SH-SY5Y (cell line): ENCODE measurements around the gene MKX.

Experiments used
- GATA2 ChIP-seq: IDR thresholded peaks from 2 replicates; pipeline ENCODE4 v1.6.1; 2011; ENCODE audit warnings: mild to moderate bottlenecking, low read depth, low read length
- GATA3 ChIP-seq: IDR thresholded peaks from 2 replicates; pipeline ENCODE4 v1.6.1; 2011; ENCODE audit warnings: low read depth, mild to moderate bottlenecking, low read length, moderate library complexity

MKX gene

GRCh38 chr10:27688276-27688675 is 57.3 kb downstream of the MKX start:
- TF ChIP-seq GATA2 (no peak), GATA3 (no peak)

- no peak for TF ChIP-seq GATA2
- TF ChIP-seq GATA3, result no peak
These were observed 57.9 kb downstream of the MKX start for GRCh38 chr10:27687743-27688142.

GRCh38 chr10:27687326-27687725 is 58.3 kb downstream of the MKX start:
- no peak for TF ChIP-seq GATA3
- TF ChIP-seq GATA2, result no peak

- no peak for TF ChIP-seq GATA2
These were observed 59.9 kb downstream of the MKX start for GRCh38 chr10:27685681-27686080.

GRCh38 chr10:27683226-27683625 is 62.4 kb downstream of the MKX start:
- TF ChIP-seq GATA3 (no peak), GATA2 (no peak)

DNA sequence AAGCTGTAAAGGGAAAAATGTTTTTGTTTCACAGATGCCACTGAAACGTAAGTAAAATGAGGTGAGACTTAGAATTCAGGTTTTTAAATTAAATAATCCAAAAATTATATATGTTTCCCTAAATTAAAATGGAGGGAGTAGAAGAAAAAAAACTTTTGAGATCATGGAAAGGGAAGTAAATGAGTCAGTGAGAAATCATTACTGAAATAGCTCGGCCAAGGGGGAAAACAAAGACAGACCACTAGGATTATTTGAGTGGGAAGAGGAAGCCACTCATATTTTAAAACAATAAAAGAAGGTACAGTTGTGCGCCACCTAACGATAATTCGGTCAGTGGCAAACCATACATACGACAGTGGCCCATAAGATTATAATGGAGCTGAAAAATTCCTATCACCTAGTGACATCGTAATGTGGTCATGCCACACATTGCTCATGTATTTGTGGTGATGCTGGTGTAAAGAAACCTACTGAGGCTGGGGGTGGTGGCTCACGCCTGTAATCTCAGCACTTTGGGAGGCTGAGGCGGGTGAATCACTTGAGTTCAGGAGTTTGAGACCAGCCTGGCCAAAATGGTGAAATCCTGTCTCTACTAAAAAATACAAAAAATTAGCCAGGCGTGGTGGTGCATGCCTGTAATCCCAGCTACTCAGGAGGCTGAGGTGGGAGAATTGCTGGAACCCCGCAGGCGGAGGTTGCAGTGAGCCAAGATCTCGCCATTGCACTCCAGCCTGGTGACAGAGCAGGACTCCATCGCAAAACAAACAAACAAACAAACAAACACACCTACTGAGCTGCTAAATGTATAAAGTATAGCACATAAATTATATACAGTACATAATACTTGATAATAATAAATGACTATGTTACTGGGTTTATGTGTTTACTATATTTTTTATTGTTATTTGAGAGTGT is 64.7 kb downstream of the MKX start:
- TF ChIP-seq GATA3, result no peak
- no peak for TF ChIP-seq GATA2

DNA sequence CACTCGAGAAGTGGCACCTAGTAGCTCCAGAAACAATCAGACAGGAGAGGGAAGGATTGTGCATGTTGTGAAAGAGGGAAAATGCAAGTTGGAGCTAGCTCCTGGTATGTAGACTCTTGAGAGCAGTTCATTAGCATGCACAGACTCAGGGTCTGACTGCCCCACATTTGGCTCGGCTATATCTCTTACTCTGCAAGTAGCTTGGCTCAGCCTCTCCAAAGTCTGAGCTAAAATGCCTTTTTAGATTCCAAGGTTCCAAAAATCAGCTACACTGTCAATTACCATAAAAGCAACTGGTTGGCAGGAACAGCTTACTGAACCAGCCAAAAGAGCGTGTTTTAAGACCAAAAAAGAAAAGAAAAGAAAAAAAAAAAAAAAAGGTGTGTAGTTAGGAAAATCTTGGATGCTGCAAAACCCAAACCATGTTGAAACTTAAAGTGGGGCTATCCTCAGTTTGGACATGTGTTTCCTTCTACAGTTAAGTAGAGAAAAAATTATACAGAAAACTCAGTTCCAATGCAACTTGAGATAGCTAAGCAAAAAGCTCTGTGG is 65.5 kb downstream of the MKX start:
- TF ChIP-seq GATA3 (no peak), GATA2 (no peak)

DNA sequence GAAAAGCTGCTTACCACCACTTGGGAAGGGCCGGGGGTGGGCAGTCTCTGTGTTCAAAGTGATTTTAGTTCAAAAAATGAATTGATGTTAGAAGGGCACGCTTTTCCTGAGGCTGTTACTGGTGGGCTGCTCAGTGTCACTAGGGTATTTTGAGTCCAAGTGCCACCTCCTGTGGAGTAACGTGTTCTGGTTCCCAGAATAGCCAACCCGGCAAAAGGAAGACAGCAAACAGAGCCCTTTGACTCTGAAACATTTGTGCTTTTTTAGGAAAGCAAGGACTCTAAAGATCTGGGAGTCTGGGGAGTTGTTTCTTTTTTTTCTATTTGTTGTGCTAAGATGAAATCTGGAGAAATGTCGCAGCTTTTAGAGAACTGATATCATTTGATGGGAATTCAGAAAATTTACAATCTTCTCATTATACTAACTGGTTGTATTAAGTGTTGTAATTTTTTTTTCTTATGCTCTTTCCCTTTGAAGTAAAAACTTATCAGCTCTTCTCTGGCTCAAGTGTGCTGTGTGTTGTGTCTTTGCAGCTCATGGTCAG is 66.2 kb downstream of the MKX start:
- TF ChIP-seq GATA3 (no peak), GATA2 (no peak)

GRCh38 chr10:27678166-27678565 is 67.5 kb downstream of the MKX start:
- no peak for TF ChIP-seq GATA2
- TF ChIP-seq GATA3, result no peak

DNA sequence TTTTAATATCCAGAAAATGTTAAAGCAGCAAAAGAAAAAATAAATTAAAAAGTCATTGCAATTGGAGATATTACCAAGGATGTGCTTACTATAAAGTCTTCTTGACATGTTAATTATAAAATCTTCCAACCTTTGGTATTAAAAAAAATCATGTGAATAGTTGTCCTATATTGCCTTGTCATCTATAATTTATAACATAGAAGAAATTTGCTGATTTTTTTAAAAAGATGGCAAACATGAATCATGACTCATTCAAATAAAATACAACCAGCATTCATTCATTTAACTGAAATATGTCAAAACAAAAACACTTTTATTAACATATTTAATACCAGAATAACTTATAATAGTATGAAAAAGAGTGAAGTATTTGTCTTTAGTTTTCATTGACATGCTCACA is 72.6 kb downstream of the MKX start:
- TF ChIP-seq GATA2 (no peak), GATA3 (no peak)

- TF ChIP-seq GATA3 (no peak), GATA2 (no peak)
These were observed 73.8 kb downstream of the MKX start for GRCh38 chr10:27671821-27672220.

GRCh38 chr10:27664461-27664860 is 81.2 kb downstream of the MKX start:
- no peak for TF ChIP-seq GATA2
- TF ChIP-seq GATA3, result no peak

DNA sequence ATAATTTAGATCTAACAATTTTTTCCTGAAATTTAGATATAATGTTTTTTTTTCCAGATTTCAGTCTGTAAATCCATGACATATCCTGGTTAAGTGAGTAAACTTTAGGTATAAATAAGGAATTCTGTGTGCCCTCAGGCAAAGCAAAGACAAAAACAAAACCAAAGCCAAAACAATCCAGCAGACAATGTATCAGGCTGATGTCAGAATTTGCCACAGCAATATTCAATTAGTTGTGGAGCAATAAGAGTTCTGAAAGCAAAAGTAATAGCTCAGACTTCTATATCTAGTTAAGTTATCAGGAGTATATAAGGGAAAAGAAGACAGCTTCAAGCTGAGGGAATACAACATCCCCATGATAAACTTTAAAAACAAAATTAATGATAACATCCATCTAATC is 82.0 kb downstream of the MKX start:
- TF ChIP-seq GATA2, result no peak
- no peak for TF ChIP-seq GATA3

GRCh38 chr10:27661514-27662286 is 83.9 kb downstream of the MKX start:
- no peak for TF ChIP-seq GATA2
- no peak for TF ChIP-seq GATA3
